ENCODE measurements around the gene FTO.

DNA sequence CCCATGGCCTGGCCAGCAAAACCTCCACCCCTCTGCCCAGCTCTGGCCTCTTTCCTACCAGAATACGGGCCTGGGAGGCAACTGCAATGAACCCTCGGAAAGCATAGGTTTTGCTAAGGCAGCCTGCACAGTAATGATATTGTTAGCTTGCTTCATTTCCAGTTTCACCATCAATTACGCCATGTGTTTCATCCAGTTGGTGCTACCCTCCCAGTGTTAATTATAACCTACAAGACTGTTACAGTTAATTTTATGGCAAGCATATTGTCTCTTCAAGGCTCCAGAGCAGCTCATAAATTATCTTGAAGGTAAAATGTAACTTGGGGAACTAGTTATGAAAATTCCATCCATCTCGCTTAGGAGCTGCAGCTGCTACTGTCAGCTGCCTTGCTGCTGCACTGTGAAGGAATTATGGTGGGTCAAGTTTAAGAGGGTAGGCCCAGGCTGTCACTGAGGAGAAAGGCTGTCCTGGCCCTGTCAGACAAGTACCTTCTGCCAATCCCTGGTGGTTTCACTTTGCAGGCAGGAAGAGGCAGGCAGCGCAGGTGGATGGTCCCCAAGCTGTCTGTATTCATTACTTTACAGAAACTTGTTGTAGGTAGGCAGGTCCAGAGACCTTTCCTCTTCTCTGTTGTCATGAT lies 242.9 kb downstream of the FTO start:
- TF ChIP-seq CTCF (IDR thresholded peaks at IDR 0.05) (no peak), NFATC4 (CRISPR knock-in tag; IDR thresholded peaks at IDR 0.05) (no peak), CBFB (CRISPR knock-in tag; IDR thresholded peaks at IDR 0.05; ENCODE audit: low read depth) (no peak)
